HG02938 (cell line): ENCODE results near the gene ADAMTS1.

Experiments
- ATAC-seq: cut with Tn5 transposase; IDR thresholded peaks from one replicate; pipeline ENCODE4 v1.9.1; 2021; ENCODE audit warnings: mild to moderate bottlenecking, moderate library complexity; ENCODE audit not compliant: unreplicated experiment

The ADAMTS1 gene

DNA sequence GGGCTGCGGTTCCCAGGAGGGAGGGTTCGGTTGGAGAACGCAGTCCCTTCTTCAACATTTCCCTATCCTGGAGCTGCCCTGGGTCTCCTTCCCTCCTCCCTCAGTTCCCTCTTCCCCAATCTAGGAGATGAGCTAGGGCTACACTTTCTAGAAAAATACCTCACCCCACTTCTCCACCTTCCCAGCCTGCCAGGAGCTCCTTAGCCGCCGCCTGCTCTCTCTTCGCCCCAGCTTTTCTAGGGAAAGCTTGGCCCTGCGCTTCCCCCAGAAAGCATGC, 488 bp upstream of the ADAMTS1 start:
- no peak for ATAC-seq

DNA sequence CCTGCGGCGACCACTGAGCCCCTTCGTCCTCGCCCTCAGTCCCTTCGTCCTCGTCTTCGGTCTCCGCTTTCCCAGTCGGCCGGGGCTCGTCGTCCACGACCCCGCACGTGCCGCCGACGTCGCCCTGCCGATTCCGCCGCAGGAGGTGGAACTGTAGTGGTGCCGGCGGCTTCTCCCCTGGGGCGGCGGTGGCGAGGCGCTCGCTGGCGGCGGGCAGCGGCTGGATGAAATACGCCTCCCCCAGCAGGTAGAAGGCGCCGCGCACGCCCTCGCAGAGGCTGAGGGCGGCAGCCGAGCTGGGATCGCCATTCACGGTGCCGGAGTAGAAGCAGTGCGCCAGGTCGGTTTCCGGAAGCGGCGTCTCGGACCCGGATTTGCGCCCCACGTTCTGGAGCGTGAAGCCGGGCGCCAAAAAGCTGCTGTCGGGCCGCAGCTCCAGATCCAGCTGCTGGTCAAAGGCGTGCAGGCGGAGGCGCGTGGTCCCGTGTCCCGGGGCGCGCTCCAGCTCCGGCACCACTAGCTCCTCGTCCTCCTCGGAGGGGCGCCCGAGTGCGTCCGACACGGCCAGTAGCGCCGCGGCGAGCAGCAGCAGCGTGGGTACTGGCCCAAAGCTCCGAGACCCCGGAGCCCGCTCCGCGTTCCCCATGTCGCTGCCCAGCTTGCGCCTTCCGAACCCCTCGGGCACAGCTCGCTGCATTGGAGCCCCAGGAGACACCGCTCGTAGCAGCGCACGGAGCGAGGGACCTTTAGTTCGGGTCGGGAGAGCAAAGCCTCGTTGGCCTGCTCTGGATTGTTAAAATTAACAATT, 747 bp downstream of the ADAMTS1 start:
- no peak for ATAC-seq

- ATAC-seq = no peak
Observed at GRCh38 chr21:26843933-26844257, 1.3 kb downstream of the ADAMTS1 start.

DNA sequence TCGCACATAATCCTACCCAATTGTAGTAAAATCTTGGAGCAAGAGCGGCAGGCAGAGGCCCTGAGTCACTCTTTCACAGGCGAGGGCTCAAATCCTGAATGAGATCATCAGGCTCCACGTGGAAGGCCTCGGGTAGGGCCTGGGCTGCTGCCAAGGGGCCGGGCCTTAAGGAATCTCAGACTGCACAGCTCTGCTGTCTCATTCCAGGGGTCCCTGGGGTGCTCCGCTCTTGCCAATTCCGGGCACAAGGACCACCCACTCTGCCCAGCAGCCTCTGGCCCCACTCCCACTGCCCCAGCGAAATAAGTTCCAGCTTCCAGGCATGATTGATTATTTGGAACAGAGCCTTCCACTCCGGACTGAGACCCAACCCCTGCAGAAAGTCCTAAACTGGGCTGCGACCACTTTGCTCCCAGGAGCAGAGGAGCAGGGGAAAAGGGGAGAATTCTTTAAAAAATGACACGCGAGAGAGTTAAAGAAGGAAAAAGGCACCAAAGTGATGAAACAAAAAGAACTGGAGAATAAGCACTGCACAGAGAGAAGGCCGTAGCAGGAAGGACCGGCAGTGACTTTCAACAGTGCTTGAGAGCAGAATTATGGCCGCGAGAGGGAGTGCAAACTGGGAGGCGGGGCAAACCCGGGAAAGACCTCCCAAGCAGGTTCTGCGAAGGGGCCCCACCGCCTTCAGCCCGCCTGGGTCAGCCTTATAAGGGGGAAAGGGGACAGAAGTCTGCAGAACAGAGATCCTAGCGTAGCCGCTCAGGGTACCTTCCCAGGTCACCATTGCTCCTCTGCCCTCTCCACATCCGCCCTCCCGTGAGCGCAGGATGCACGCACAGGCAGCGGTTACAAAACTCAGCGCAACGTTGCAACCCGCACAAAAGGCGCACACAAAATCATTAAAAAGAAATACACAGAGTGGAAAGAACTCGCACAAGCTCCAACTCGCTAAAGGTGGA, 2.0 kb downstream of the ADAMTS1 start:
- ATAC-seq = no peak

GRCh38 chr21:26842300-26842699, 2.9 kb downstream of the ADAMTS1 start:
- ATAC-seq = no peak

GRCh38 chr21:26840912-26841311, 4.3 kb downstream of the ADAMTS1 start:
- ATAC-seq = no peak

DNA sequence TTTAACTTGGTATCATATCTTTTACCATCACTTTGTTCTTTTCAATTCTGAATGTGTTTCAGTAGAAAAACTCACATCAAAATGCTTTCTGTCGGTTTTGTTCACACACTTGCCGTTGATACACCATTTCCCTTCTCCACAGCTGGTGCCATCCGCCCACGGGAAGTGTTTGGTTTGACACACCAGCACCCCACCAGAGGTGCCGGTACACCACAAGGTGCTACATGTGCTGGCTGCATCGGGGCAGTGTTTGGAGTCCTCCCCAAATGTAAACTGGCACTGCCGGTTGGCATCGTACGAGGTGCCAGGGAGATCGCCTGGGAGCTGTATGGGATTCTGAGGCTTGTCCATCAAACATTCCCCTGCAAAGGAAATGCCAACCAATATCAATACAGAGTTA, 5.0 kb downstream of the ADAMTS1 start:
- no peak for ATAC-seq

- no peak for ATAC-seq
Observed at GRCh38 chr21:26837539-26837938, 7.7 kb downstream of the ADAMTS1 start.

DNA sequence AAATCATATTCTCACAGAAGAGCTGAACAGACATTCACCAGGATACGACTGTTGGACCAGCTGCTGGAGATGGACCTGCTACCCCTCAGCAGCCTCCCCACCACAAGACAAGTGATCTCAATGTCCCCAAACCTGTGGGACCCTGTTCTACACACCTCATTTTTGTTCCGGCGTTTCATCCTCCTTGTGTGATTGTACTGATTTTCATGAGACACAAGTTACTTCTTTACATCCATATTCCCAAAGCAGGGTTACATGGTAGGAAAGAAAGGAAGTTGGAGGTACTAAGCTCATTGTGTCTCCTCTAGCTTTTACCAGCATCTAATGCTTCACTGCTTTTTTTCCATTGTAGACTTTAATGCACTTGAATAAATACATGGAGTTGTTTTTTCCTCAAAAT, 8.7 kb downstream of the ADAMTS1 start:
- no peak for ATAC-seq

DNA sequence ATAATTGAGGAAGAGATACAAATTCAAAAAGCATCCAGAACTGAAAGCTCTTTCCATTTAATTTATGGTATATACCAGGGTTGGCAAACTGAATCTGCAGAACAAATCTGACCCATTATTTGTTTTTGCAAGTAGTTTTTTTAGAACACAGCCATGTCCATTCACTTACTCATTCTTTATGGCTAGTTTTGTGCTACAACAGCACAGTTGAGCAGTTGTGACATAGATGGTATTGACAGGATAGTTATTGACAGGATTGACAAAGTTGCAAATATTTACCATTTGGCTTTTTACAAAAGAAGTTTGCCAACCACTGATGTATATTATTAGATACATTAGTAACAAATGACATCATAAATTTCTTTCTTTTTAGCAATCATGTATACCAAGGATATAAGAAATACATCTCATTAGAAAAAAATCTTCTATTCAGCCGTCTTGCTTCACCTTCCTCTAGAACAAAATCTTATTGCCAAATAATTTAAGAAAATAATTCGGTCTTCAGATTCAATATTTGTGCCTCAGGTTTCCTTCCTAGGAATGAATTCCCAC, 9.4 kb downstream of the ADAMTS1 start:
- no peak for ATAC-seq

GRCh38 chr21:26835027-26835713, 10.0 kb downstream of the ADAMTS1 start:
- ATAC-seq = no peak

GRCh38 chr21:26834181-26834905, 10.9 kb downstream of the ADAMTS1 start:
- no peak for ATAC-seq

DNA sequence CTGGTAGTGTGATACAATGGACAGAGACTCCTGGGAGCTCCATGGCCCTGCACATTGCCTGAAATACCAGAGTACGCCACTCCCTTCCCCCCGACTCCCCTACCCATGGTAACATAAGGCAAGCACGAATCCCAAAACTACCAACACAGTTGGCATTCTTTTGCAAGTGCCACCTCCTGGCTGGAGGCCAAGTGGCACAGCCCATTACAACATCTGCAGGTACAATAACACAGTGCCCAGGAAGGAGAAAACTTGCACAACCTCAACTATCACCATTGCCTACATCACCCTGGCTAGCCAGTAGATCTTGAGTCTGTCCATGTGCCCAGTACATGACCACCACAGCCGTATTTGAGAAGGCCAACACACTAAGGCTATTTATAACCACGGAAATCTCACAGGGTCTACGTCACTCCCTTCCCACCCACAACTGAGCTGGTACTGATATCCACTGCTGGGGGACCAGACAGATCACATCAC, 11.7 kb downstream of the ADAMTS1 start:
- no peak for ATAC-seq

- no peak for ATAC-seq
Observed at GRCh38 chr21:26833011-26833410, 12.2 kb downstream of the ADAMTS1 start.

DNA sequence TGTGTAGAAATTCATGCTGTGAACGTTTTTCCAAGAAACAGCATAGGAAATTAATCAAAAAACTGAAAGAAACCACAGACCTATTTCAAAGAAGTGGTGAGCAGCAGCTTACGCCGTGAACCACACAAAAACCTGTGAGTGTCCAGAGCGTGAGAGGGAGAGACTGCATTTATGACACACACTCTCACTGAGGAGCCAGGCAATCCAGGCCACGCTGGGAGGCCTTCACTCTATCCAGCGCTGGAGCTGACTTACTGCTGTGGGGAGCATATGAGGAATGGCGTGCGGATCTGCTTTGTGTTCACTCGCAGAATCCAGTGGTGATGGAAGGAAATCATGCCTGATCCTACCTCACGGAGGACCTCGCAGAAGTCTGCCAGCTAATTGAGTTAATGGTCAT, 12.7 kb downstream of the ADAMTS1 start:
- no peak for ATAC-seq

GRCh38 chr21:26826801-26827200, 18.4 kb downstream of the ADAMTS1 start:
- ATAC-seq = no peak

GRCh38 chr21:26820509-26820908, 24.7 kb downstream of the ADAMTS1 start:
- no peak for ATAC-seq

DNA sequence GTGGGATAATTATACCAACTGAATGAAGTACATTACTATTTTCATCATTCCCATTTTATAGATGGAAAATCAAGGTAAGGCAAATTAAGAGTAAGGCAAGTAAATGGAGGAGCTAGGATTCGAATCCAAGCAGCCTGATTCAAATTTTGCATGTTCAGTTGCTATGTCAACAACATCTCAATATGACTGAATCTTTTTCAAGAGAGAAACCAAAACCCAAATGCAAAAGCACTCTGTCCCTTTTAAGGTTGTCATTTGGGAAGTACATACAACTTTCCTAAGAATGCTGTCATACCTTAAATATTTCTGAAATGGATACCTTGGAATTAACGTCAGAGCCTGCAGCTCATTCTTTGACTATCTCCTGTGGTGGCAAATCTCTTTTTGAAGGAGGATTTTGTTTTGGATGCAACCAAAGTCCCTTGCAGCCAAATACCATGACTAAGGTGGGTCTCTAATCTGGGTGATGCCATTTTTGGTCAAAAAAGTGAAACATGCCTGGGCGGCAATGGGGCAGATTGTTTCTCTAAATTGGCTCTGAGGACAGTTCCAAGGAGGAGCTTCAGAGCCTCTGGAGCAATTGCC, 25.4 kb downstream of the ADAMTS1 start:
- ATAC-seq = no peak

DNA sequence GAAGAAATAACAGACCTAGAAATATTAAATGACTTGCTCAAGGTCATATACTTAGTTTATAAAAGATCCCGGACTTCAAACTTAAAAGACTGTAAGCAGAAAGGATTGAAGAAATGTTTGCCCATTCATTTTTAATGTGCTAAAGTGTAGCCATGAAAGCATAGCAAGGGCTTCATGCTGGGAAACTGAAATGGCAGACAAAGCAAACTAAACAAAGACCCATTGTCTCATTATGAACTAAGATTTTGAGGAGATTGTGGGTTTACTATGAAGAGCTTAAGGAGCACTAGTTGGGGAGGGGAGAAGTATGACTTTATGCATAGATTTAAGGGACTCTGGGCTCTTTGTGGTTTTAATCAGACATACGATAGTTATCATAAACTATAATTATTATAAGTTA, 26.3 kb downstream of the ADAMTS1 start:
- no peak for ATAC-seq

- ATAC-seq = no peak
Observed at GRCh38 chr21:26815197-26815596, 30.0 kb downstream of the ADAMTS1 start.
